K562 (cell line): ENCODE data around the gene NDUFB7. TPM values are rescaled to one million over a fixed set of nuclear protein-coding genes. Genes with fewer than 3 reads are reported as not detected.
A peak's percentile ranks its signal among the peaks of the same experiment; 100 is the strongest.

Source experiments
- CBFA2T2 ChIP-seq: fragments of 450-650 bp; conservative IDR thresholded peaks from 2 replicates; pipeline ENCODE4 v1.6.1; 2017; ENCODE audit warnings: mild to moderate bottlenecking
- ETV1 ChIP-seq: fragments of 450-650 bp; conservative IDR thresholded peaks from 2 replicates; pipeline ENCODE4 v1.6.1; 2016; ENCODE audit warnings: missing genetic modification characterization, control low read depth, low read depth, missing compliant biosample characterization
- MEIS2 ChIP-seq: fragments of 450-650 bp; IDR thresholded peaks from 2 replicates; pipeline ENCODE4 v1.6.1; 2014; ENCODE audit warnings: mild to moderate bottlenecking; ENCODE audit not compliant: partially characterized antibody
- MTA3 ChIP-seq: fragments of 450-650 bp; formaldehyde crosslinking; IDR thresholded peaks from 2 replicates; pipeline ENCODE4 v1.6.1; 2017; ENCODE audit warnings: mild to moderate bottlenecking, borderline replicate concordance
- NEUROD1 ChIP-seq: fragments of 150-350 bp; IDR thresholded peaks from 2 replicates; pipeline ENCODE4 v1.6.1; 2014; ENCODE audit warnings: borderline replicate concordance, low read length, low read depth; ENCODE audit not compliant: partially characterized antibody
- NFIC ChIP-seq: fragments of 450-650 bp; IDR thresholded peaks from 2 replicates; pipeline ENCODE4 v1.6.1; 2017; ENCODE audit warnings: mild to moderate bottlenecking, inconsistent platforms
- PHF8 ChIP-seq: fragments of 200-600 bp; sonication (generic); IDR thresholded peaks from 2 replicates; pipeline ENCODE4 v1.6.1; 2012; ENCODE audit warnings: mixed run types, mild to moderate bottlenecking, inconsistent platforms, low read length, moderate library complexity, borderline replicate concordance
- POLR2AphosphoS2 ChIP-seq: IDR thresholded peaks from 2 replicates; pipeline ENCODE4 v1.6.1; 2012; ENCODE audit warnings: low read length, improper control_type of control experiment
- POLR2G ChIP-seq: fragments of 200-400 bp; formaldehyde crosslinking; IDR thresholded peaks from 2 replicates; pipeline ENCODE4 v1.6.1; 2017; ENCODE audit warnings: low read depth, mild to moderate bottlenecking, antibody characterized with exemption, low read length, moderate library complexity
- RAD21 ChIP-seq, 2 experiments: fragments of 250-450 bp in 1 of 2; fragments of 450-650 bp in 1 of 2; sonication (Bioruptor Pico) in 1 of 2; formaldehyde crosslinking in 1 of 2; IDR thresholded peaks in 1 of 2; conservative IDR thresholded peaks in 1 of 2; 2 replicates each; pipeline versions ENCODE4 v1.4.0 to v1.8.0; 2020 to 2022; ENCODE audit warnings: mild to moderate bottlenecking in 2 of 2, moderate library complexity in 1 of 2
- RB1 ChIP-seq: fragments of 450-650 bp; IDR thresholded peaks from 2 replicates; pipeline ENCODE4 v1.6.1; 2017; ENCODE audit warnings: low read depth, mild to moderate bottlenecking
- RCOR1 ChIP-seq, 2 experiments: IDR thresholded peaks; 2 replicates each; pipeline ENCODE4 v1.6.1; 2012; ENCODE audit warnings: low read depth in 2 of 2, low read length in 2 of 2, borderline replicate concordance in 1 of 2, improper control_type of control experiment in 1 of 2
- SMAD4 ChIP-seq: fragments of 250-450 bp; sonication (Bioruptor Pico); conservative IDR thresholded peaks from 2 replicates; pipeline ENCODE4 v1.8.0; 2021; ENCODE audit warnings: inconsistent platforms, mild to moderate bottlenecking, moderate library complexity
- TAF7 ChIP-seq: fragments of 450-650 bp; IDR thresholded peaks from 2 replicates; pipeline ENCODE4 v1.6.1; 2016; ENCODE audit warnings: missing genetic modification characterization, missing compliant biosample characterization
- ZBTB7A ChIP-seq: IDR thresholded peaks from 2 replicates; pipeline ENCODE4 v1.6.1; 2011; ENCODE audit warnings: low read depth, mild to moderate bottlenecking, low read length, moderate library complexity, borderline replicate concordance; ENCODE audit not compliant: control insufficient read depth
- ZNF197 ChIP-seq: fragments of 200-800 bp; sonication (Bioruptor generic); IDR thresholded peaks from 2 replicates; pipeline ENCODE4 v1.6.1; 2016; ENCODE audit warnings: low read depth, missing genetic modification characterization, missing compliant biosample characterization
- ZNF57 ChIP-seq: fragments of 450-650 bp; formaldehyde crosslinking; IDR thresholded peaks from 2 replicates; pipeline ENCODE4 v1.4.0; 2020; ENCODE audit warnings: mild to moderate bottlenecking, moderate library complexity
- polyA plus RNA-seq, 8 experiments: library from polyadenylated mRNA; depleted of rRNA in 4 of 8; stranded (reverse) in 5 of 8; unstranded in 3 of 8; fragments of >200 nt; fragmentation: Nextera tagmentation in 2 of 8; fragmentation: Illumina TruSeq in 1 of 8; extraction: Ambion mirVana in 2 of 8; extraction: Trizol in 1 of 8; gene quantifications; 2 replicates each; pipeline versions ENCODE4 v1.2.1 to v1.2.3, GENCODE V29; 2011 to 2014; ENCODE audit warnings: inconsistent platforms in 1 of 8, missing spikeins in 1 of 8
- total RNA-seq, 7 experiments: library from RNA; depleted of rRNA in 6 of 7; stranded (reverse); fragments of >200 nt in 6 of 7; fragmentation: Illumina TruSeq in 2 of 7; extraction: Trizol in 2 of 7; gene quantifications; 2 replicates each; pipeline versions ENCODE4 v1.2.1 to v1.2.3, GENCODE V29; 2011 to 2021; ENCODE audit warnings: low replicate concordance in 1 of 7
- TF ChIP-seq, protein P1 (sequence below): sonication (generic); formaldehyde crosslinking; IDR thresholded peaks from 2 replicates; pipeline ENCODE4 v1.8.1; 2023; ENCODE audit warnings: mild to moderate bottlenecking, missing genetic modification reagents
- TF ChIP-seq, protein P2 (sequence below), 2 experiments: IDR thresholded peaks; 2 replicates each; pipeline ENCODE4 v1.6.1; 2011; ENCODE audit warnings: borderline replicate concordance in 1 of 2, control low read depth in 1 of 2, low read depth in 1 of 2, low read length in 1 of 2, mild to moderate bottlenecking in 1 of 2, mixed read lengths in 1 of 2, moderate library complexity in 1 of 2; ENCODE audit not compliant: insufficient read depth in 1 of 2, insufficient read length in 1 of 2, poor library complexity in 1 of 2, severe bottlenecking in 1 of 2; ENCODE audit errors: extremely low read depth in 1 of 2
- TF ChIP-seq, protein P3 (sequence below): fragments of 450-650 bp; formaldehyde crosslinking; IDR thresholded peaks from 2 replicates; pipeline ENCODE4 v1.4.0; 2020; ENCODE audit warnings: mild to moderate bottlenecking, moderate library complexity

NDUFB7 gene
- total and polyA plus RNA-seq, 9 of the 15 experiments (the other 6 are each of a cell fraction or from before 2014, with no cell fraction given) = 14.9 to 842 (median 137) TPM

DNA sequence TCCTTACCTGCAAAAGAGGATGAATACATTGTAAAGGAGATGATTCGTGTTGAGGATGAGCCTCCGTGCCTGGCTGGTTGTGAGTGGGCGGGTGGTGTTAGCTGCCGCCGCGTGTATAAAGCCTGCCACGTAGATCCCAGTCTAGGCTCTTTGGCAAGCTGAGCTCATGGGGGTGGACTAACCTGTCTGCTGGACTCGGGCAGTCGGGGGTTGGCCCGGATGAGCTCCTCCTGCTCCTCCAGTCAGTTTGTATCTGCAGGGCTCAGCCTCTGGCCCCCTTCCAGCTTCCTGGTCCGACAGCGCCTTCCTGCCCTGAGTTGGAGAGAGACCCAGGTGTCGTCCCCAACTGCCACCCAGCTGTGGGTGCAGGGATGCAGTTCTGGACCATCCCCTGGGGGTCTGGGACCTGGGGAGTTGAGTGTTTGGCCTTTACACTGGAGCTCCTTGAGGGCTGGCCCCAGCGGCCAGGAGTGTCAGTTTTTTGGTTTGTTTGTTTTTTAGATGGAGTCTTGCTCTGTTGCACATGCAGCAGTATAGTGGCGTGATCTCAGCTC, 21.6 kb downstream of the NDUFB7 start (continued):
- TF ChIP-seq, protein P1, sequence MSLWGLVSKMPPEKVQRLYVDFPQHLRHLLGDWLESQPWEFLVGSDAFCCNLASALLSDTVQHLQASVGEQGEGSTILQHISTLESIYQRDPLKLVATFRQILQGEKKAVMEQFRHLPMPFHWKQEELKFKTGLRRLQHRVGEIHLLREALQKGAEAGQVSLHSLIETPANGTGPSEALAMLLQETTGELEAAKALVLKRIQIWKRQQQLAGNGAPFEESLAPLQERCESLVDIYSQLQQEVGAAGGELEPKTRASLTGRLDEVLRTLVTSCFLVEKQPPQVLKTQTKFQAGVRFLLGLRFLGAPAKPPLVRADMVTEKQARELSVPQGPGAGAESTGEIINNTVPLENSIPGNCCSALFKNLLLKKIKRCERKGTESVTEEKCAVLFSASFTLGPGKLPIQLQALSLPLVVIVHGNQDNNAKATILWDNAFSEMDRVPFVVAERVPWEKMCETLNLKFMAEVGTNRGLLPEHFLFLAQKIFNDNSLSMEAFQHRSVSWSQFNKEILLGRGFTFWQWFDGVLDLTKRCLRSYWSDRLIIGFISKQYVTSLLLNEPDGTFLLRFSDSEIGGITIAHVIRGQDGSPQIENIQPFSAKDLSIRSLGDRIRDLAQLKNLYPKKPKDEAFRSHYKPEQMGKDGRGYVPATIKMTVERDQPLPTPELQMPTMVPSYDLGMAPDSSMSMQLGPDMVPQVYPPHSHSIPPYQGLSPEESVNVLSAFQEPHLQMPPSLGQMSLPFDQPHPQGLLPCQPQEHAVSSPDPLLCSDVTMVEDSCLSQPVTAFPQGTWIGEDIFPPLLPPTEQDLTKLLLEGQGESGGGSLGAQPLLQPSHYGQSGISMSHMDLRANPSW (CRISPR knock-in tag) = no peak
- 0 out of 2 replicates have a peak, but pooled peaks have one; percentile 24 for TF ChIP-seq CBFA2T2
- TF ChIP-seq NFIC = peak; percentile 93
- TF ChIP-seq POLR2AphosphoS2 = no peak
- peak; percentile 57 for TF ChIP-seq SMAD4 (CRISPR knock-in tag)
- TF ChIP-seq, protein P2, sequence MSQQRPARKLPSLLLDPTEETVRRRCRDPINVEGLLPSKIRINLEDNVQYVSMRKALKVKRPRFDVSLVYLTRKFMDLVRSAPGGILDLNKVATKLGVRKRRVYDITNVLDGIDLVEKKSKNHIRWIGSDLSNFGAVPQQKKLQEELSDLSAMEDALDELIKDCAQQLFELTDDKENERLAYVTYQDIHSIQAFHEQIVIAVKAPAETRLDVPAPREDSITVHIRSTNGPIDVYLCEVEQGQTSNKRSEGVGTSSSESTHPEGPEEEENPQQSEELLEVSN (IDR thresholded peaks at IDR 0.05; ENCODE audit: borderline replicate concordance in 1 of 2, extremely low read depth in 1 of 2, insufficient read depth in 1 of 2, insufficient read length in 1 of 2, low read depth in 1 of 2, low read length in 1 of 2, poor library complexity in 1 of 2, severe bottlenecking in 1 of 2) = peak in 1 of 2 experiments; percentile 24
- TF ChIP-seq, protein P3, sequence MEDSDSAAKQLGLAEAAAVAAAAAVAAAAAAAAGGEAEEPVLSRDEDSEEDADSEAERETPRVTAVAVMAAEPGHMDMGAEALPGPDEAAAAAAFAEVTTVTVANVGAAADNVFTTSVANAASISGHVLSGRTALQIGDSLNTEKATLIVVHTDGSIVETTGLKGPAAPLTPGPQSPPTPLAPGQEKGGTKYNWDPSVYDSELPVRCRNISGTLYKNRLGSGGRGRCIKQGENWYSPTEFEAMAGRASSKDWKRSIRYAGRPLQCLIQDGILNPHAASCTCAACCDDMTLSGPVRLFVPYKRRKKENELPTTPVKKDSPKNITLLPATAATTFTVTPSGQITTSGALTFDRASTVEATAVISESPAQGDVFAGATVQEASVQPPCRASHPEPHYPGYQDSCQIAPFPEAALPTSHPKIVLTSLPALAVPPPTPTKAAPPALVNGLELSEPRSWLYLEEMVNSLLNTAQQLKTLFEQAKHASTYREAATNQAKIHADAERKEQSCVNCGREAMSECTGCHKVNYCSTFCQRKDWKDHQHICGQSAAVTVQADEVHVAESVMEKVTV (CRISPR knock-in tag) = no peak
- 0 out of 2 replicates have a peak, but pooled peaks have one; percentile 38 for TF ChIP-seq RB1
- no peak for TF ChIP-seq ZNF197 (CRISPR knock-in tag)
- peak; percentile 54; the same call in 1 of the 2 replicates for TF ChIP-seq MTA3
- TF ChIP-seq TAF7 = no peak
- peak; percentile 41; the same call in 1 of the 2 replicates for TF ChIP-seq POLR2G
- TF ChIP-seq PHF8 = no peak; the same call in 1 of the 2 replicates
- TF ChIP-seq MEIS2 = no peak
- TF ChIP-seq NEUROD1 = peak; percentile 17
- TF ChIP-seq RAD21 (CRISPR knock-in tag; conservative IDR thresholded peaks at IDR 0.05 in 1 of 2, IDR thresholded peaks at IDR 0.05 in 1 of 2) = peak in 1 of 2 experiments; percentile 36; a peak in 1 of 4 replicates
- TF ChIP-seq ETV1 (tag) = peak; percentile 50; the same call in 1 of the 2 replicates
- no peak for TF ChIP-seq ZNF57
- peak in 1 of 2 experiments; percentile 46; a peak in 1 of 4 replicates for TF ChIP-seq RCOR1 (IDR thresholded peaks at IDR 0.05; ENCODE audit: borderline replicate concordance in 1 of 2, low read depth in 2 of 2, low read length in 2 of 2)
- TF ChIP-seq ZBTB7A = peak; percentile 49; the same call in 1 of the 2 replicates
